Glutamatergic neuron (in vitro differentiated cells): ENCODE measurements around the gene MYOG. TPM values are rescaled to one million over a fixed set of nuclear protein-coding genes. Genes with fewer than 3 reads are reported as not detected.

Experiments used
- DNase-seq: peaks from one replicate; pipeline ENCODE4 v3.0.0; 2022
- H3K27ac Mint-ChIP-seq: one replicate; pipeline ENCODE4 v1.8.0; 2020; ENCODE audit warnings: mild to moderate bottlenecking, mixed read lengths, inconsistent platforms; ENCODE audit not compliant: unreplicated experiment
- H3K27me3 Mint-ChIP-seq: one replicate; pipeline ENCODE4 v1.8.0; 2020; ENCODE audit warnings: mild to moderate bottlenecking, moderate library complexity, mixed read lengths, inconsistent platforms; ENCODE audit not compliant: unreplicated experiment
- H3K36me3 Mint-ChIP-seq: one replicate; pipeline ENCODE4 v1.8.0; 2020; ENCODE audit warnings: mild to moderate bottlenecking, mixed read lengths, inconsistent platforms; ENCODE audit not compliant: unreplicated experiment
- H3K4me1 Mint-ChIP-seq: one replicate; pipeline ENCODE4 v1.8.0; 2020; ENCODE audit warnings: mild to moderate bottlenecking, low read depth, mixed read lengths, inconsistent platforms; ENCODE audit not compliant: unreplicated experiment
- H3K4me3 Mint-ChIP-seq: one replicate; pipeline ENCODE4 v1.8.0; 2020; ENCODE audit warnings: mild to moderate bottlenecking, mixed read lengths, inconsistent platforms; ENCODE audit not compliant: unreplicated experiment
- H3K9me3 Mint-ChIP-seq: one replicate; pipeline ENCODE4 v1.8.0; 2020; ENCODE audit warnings: mild to moderate bottlenecking, moderate library complexity, mixed read lengths, inconsistent platforms; ENCODE audit not compliant: unreplicated experiment
- CTCF ChIP-seq: fragments of 200-600 bp; sonication (generic); IDR thresholded peaks from one replicate; pipeline ENCODE4 v1.5.0; 2021; ENCODE audit not compliant: partially characterized antibody, unreplicated experiment
- total RNA-seq: library from RNA; stranded (reverse); fragmentation: NEBNext Ultra II Directional; extraction: Animal tissue kit (Norgen Biotek cat#: 25700); gene quantifications from one replicate; pipeline ENCODE4 v1.2.1, GENCODE V29; 2021; ENCODE audit not compliant: unreplicated experiment

Gene MYOG
- total RNA-seq, 1 donor from 2014 or later = not detected

GRCh38 chr1:203036537-203036936 is 49.3 kb downstream of the MYOG start:
- peaks cover 11% of the 10 kb centered on the region for H3K9me3 Mint-ChIP-seq
- H3K4me3 Mint-ChIP-seq = no peak overlapping the region
- no peak for DNase-seq
- H3K27ac Mint-ChIP-seq = peak overlapping the region; percentile 72
- peaks cover 6% of the 10 kb centered on the region for H3K27me3 Mint-ChIP-seq
- H3K4me1 Mint-ChIP-seq = peaks cover 46% of the 10 kb centered on the region
- no peak for TF ChIP-seq CTCF
- H3K36me3 Mint-ChIP-seq = peaks cover under 1% of the 10 kb centered on the region

GRCh38 chr1:203036135-203036534 is 49.7 kb downstream of the MYOG start:
- peak overlapping the region; percentile 72 for H3K27ac Mint-ChIP-seq
- peaks cover 4% of the 10 kb centered on the region for H3K36me3 Mint-ChIP-seq
- peaks cover 50% of the 10 kb centered on the region for H3K4me1 Mint-ChIP-seq
- no peak overlapping the region for H3K4me3 Mint-ChIP-seq
- H3K27me3 Mint-ChIP-seq = peaks cover 6% of the 10 kb centered on the region
- H3K9me3 Mint-ChIP-seq = peaks cover 11% of the 10 kb centered on the region
- no peak for DNase-seq
- no peak for TF ChIP-seq CTCF

GRCh38 chr1:203035111-203036000 is 50.5 kb downstream of the MYOG start:
- Mint-ChIP-seq H3K9me3 (peaks cover 11% of the 10 kb centered on the region), H3K36me3 (peaks cover 4% of the 10 kb centered on the region), H3K27ac (peak overlapping the region; percentile 86), H3K4me1 (peaks cover 57% of the 10 kb centered on the region), H3K4me3 (no peak overlapping the region), H3K27me3 (peaks cover 6% of the 10 kb centered on the region)
- no peak for TF ChIP-seq CTCF
- no peak for DNase-seq

- no peak for TF ChIP-seq CTCF
- no peak for DNase-seq
- Mint-ChIP-seq H3K4me1 (peaks cover 58% of the 10 kb centered on the region), H3K27me3 (peaks cover 6% of the 10 kb centered on the region), H3K27ac (peak overlapping the region; percentile 86), H3K9me3 (peaks cover 11% of the 10 kb centered on the region), H3K36me3 (peaks cover 4% of the 10 kb centered on the region), H3K4me3 (no peak overlapping the region)
These were observed 51.2 kb downstream of the MYOG start for GRCh38 chr1:203034422-203035110.

GRCh38 chr1:203033917-203034316 is 51.9 kb downstream of the MYOG start:
- TF ChIP-seq CTCF = no peak
- Mint-ChIP-seq H3K4me3 (no peak overlapping the region), H3K4me1 (peaks cover 60% of the 10 kb centered on the region), H3K9me3 (peaks cover 6% of the 10 kb centered on the region), H3K27me3 (peaks cover 6% of the 10 kb centered on the region), H3K27ac (peak overlapping the region; percentile 68), H3K36me3 (peaks cover 4% of the 10 kb centered on the region)
- DNase-seq = no peak
